GM12891 (cell line): ENCODE results near the gene COL26A1.

Experiments used
- DNase-seq: peaks from one replicate; pipeline ENCODE4 v3.0.0; 2011; ENCODE audit warnings: low spot score; ENCODE audit not compliant: insufficient read length
- FAIRE-seq: peaks from 2 replicates; lab custom pipeline; 2011; peaks lifted over from hg19 to GRCh38; lab: Jason Lieb, UNC
- PAX5 ChIP-seq: IDR thresholded peaks from 2 replicates; pipeline ENCODE4 v1.6.1; 2011; ENCODE audit warnings: low read length, moderate library complexity, mild to moderate bottlenecking; ENCODE audit not compliant: insufficient read depth, severe bottlenecking
- POLR2A ChIP-seq: IDR thresholded peaks from 2 replicates; pipeline ENCODE4 v1.6.1; 2011; ENCODE audit warnings: low read depth, low read length, control low read depth
- POLR2AphosphoS5 ChIP-seq: IDR thresholded peaks from 2 replicates; pipeline ENCODE4 v1.6.1; 2011; ENCODE audit warnings: low read depth, low read length, control low read depth
- POU2F2 ChIP-seq: IDR thresholded peaks from 2 replicates; pipeline ENCODE4 v1.6.1; 2011; ENCODE audit warnings: low read depth, mild to moderate bottlenecking, control low read depth, low read length, moderate library complexity
- SPI1 ChIP-seq: IDR thresholded peaks from 2 replicates; pipeline ENCODE4 v1.6.1; 2011; ENCODE audit warnings: low read depth, low read length, control low read depth
- TAF1 ChIP-seq: IDR thresholded peaks from 2 replicates; pipeline ENCODE4 v1.6.1; 2011; ENCODE audit warnings: low read depth, low read length, control low read depth

The COL26A1 gene

GRCh38 chr7:101537205-101537604 lies 174.5 kb downstream of the COL26A1 start:
- DNase-seq (no peak), FAIRE-seq (no peak)
- no peak for TF ChIP-seq POLR2A
- TF ChIP-seq SPI1 = no peak
- TF ChIP-seq POU2F2 = no peak
- TF ChIP-seq POLR2AphosphoS5 = no peak
- no peak for TF ChIP-seq TAF1
- TF ChIP-seq PAX5 = no peak

GRCh38 chr7:101537935-101538595 lies 175.4 kb downstream of the COL26A1 start:
- no peak for DNase-seq
- no peak for TF ChIP-seq POLR2AphosphoS5
- no peak for TF ChIP-seq SPI1
- no peak for TF ChIP-seq TAF1
- TF ChIP-seq PAX5 = no peak
- TF ChIP-seq POU2F2 = no peak
- no peak for TF ChIP-seq POLR2A
- no peak for FAIRE-seq

GRCh38 chr7:101538596-101539459 lies 176.2 kb downstream of the COL26A1 start:
- no peak for TF ChIP-seq POLR2A
- TF ChIP-seq SPI1 = no peak
- TF ChIP-seq PAX5 = no peak
- no peak for TF ChIP-seq POU2F2
- TF ChIP-seq POLR2AphosphoS5 = no peak
- no peak for TF ChIP-seq TAF1
- peak; percentile 85 for DNase-seq
- FAIRE-seq = no peak

GRCh38 chr7:101539784-101540183 lies 177.1 kb downstream of the COL26A1 start:
- TF ChIP-seq POLR2AphosphoS5 (no peak), TAF1 (no peak), POU2F2 (no peak), SPI1 (no peak), POLR2A (no peak), PAX5 (no peak)
- no peak for DNase-seq
- no peak for FAIRE-seq

GRCh38 chr7:101542527-101543241 lies 180.0 kb downstream of the COL26A1 start:
- peak; percentile 87 for FAIRE-seq
- TF ChIP-seq PAX5 (no peak), SPI1 (no peak), POLR2A (no peak), POU2F2 (no peak), POLR2AphosphoS5 (no peak), TAF1 (no peak)
- peak; percentile 67 for DNase-seq

GRCh38 chr7:101543242-101543766 lies 180.6 kb downstream of the COL26A1 start:
- no peak for FAIRE-seq
- DNase-seq = no peak
- TF ChIP-seq PAX5 (no peak), POLR2A (no peak), SPI1 (no peak), POLR2AphosphoS5 (no peak)

GRCh38 chr7:101543846-101544245 lies 181.2 kb downstream of the COL26A1 start:
- DNase-seq (no peak), FAIRE-seq (no peak)
- no peak for TF ChIP-seq POLR2AphosphoS5
- no peak for TF ChIP-seq POU2F2
- TF ChIP-seq PAX5 = no peak
- no peak for TF ChIP-seq TAF1
- no peak for TF ChIP-seq POLR2A
- TF ChIP-seq SPI1 = no peak

- no peak for TF ChIP-seq POU2F2
- TF ChIP-seq SPI1 = no peak
- no peak for TF ChIP-seq TAF1
- no peak for TF ChIP-seq POLR2AphosphoS5
- TF ChIP-seq PAX5 = no peak
- TF ChIP-seq POLR2A = no peak
- FAIRE-seq (no peak), DNase-seq (no peak)
Observed at GRCh38 chr7:101545441-101546190, 182.9 kb downstream of the COL26A1 start.

GRCh38 chr7:101546308-101546936 lies 183.7 kb downstream of the COL26A1 start:
- no peak for TF ChIP-seq SPI1
- TF ChIP-seq POLR2AphosphoS5 = no peak
- no peak for TF ChIP-seq TAF1
- TF ChIP-seq POU2F2 = no peak
- no peak for TF ChIP-seq POLR2A
- no peak for TF ChIP-seq PAX5
- DNase-seq = no peak

More at GRCh38 chr7:101546308-101546936, 183.7 kb downstream of the COL26A1 start:
- no peak for FAIRE-seq
